Measurements from ENCODE around the gene NKTR. TPM values are rescaled to one million over a fixed set of nuclear protein-coding genes. Genes with fewer than 3 reads are reported as not detected.

Gene NKTR
- total and polyA plus RNA-seq, 2 of the 13 experiments (the other 11 are each of a cell fraction or from before 2014, with no cell fraction given), result 41.3 to 59.6 TPM

DNA sequence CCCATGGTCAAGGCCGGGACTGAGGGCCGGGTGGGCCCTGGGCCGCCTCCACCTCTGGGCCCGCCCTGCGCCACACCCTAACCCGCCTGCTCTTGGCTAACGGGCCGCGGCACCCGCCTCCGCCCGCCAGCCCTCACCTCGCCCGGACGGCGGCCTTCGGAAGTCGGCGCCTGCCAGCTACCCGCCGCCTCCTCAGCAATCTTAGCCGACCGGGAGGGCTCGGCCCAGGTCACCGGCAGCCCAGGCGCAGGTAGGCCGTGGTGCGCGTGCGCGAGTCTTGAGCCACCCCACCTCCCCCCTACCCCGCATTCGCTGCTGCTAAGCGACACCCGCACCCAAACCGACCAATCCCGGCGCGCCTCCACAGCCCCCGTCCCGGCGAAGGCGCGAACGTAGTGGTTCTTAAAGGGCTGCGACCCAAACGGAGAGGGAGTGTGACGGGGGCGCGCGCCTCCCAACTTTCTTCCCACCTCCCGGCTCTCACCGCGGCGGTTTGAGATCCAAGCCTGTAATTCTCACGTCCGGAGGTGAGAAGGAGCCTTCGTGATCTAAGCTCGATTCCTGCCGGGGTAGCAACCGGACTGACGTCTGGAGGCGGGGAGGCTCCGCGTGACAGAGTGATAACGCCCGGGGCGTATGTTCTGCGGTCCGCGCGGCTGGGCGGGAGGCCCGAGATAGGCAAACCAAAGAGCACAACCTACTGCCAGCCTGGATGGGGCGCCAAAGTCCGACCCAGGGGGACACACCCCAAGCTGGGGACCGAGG, 18.6 kb upstream of the NKTR start, which contains the start of gene SEC22C (continued):
- no peak for TF ChIP-seq MEIS2 (CRISPR knock-in tag; IDR thresholded peaks at IDR 0.05)
- TF ChIP-seq ZKSCAN8 (CRISPR knock-in tag; IDR thresholded peaks at IDR 0.05; ENCODE audit: borderline replicate concordance), result no peak
- TF ChIP-seq RBM39 (IDR thresholded peaks at IDR 0.05; ENCODE audit: low read depth, low read length, poor library complexity, severe bottlenecking), result peak; percentile 65
- TF ChIP-seq KLF6 (CRISPR knock-in tag; IDR thresholded peaks at IDR 0.05), result no peak; the same call in 1 of the 2 replicates
- no peak for TF ChIP-seq CAMTA2 (CRISPR knock-in tag; IDR thresholded peaks at IDR 0.05; ENCODE audit: borderline replicate concordance)
- TF ChIP-seq, protein P1, sequence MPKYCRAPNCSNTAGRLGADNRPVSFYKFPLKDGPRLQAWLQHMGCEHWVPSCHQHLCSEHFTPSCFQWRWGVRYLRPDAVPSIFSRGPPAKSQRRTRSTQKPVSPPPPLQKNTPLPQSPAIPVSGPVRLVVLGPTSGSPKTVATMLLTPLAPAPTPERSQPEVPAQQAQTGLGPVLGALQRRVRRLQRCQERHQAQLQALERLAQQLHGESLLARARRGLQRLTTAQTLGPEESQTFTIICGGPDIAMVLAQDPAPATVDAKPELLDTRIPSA (CRISPR knock-in tag; IDR thresholded peaks at IDR 0.05; ENCODE audit: borderline replicate concordance), result peak; percentile 79; the same call in 1 of the 2 replicates
- no peak for TF ChIP-seq ZBTB20 (CRISPR knock-in tag; IDR thresholded peaks at IDR 0.05; ENCODE audit: borderline replicate concordance, low read depth)
- no peak for TF ChIP-seq FOXM1 (CRISPR knock-in tag; IDR thresholded peaks at IDR 0.05)
- TF ChIP-seq, protein P2, sequence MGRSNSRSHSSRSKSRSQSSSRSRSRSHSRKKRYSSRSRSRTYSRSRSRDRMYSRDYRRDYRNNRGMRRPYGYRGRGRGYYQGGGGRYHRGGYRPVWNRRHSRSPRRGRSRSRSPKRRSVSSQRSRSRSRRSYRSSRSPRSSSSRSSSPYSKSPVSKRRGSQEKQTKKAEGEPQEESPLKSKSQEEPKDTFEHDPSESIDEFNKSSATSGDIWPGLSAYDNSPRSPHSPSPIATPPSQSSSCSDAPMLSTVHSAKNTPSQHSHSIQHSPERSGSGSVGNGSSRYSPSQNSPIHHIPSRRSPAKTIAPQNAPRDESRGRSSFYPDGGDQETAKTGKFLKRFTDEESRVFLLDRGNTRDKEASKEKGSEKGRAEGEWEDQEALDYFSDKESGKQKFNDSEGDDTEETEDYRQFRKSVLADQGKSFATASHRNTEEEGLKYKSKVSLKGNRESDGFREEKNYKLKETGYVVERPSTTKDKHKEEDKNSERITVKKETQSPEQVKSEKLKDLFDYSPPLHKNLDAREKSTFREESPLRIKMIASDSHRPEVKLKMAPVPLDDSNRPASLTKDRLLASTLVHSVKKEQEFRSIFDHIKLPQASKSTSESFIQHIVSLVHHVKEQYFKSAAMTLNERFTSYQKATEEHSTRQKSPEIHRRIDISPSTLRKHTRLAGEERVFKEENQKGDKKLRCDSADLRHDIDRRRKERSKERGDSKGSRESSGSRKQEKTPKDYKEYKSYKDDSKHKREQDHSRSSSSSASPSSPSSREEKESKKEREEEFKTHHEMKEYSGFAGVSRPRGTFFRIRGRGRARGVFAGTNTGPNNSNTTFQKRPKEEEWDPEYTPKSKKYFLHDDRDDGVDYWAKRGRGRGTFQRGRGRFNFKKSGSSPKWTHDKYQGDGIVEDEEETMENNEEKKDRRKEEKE (IDR thresholded peaks at IDR 0.05), result no peak
- 0 out of 2 replicates have a peak, but pooled peaks have one; percentile 12 for TF ChIP-seq ZNF143 (CRISPR knock-in tag; IDR thresholded peaks at IDR 0.05)
- TF ChIP-seq, protein P3, sequence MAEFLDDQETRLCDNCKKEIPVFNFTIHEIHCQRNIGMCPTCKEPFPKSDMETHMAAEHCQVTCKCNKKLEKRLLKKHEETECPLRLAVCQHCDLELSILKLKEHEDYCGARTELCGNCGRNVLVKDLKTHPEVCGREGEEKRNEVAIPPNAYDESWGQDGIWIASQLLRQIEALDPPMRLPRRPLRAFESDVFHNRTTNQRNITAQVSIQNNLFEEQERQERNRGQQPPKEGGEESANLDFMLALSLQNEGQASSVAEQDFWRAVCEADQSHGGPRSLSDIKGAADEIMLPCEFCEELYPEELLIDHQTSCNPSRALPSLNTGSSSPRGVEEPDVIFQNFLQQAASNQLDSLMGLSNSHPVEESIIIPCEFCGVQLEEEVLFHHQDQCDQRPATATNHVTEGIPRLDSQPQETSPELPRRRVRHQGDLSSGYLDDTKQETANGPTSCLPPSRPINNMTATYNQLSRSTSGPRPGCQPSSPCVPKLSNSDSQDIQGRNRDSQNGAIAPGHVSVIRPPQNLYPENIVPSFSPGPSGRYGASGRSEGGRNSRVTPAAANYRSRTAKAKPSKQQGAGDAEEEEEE (CRISPR knock-in tag; IDR thresholded peaks at IDR 0.05; ENCODE audit: borderline replicate concordance), result 0 out of 2 replicates have a peak, but pooled peaks have one; percentile 64
- TF ChIP-seq, protein P4, sequence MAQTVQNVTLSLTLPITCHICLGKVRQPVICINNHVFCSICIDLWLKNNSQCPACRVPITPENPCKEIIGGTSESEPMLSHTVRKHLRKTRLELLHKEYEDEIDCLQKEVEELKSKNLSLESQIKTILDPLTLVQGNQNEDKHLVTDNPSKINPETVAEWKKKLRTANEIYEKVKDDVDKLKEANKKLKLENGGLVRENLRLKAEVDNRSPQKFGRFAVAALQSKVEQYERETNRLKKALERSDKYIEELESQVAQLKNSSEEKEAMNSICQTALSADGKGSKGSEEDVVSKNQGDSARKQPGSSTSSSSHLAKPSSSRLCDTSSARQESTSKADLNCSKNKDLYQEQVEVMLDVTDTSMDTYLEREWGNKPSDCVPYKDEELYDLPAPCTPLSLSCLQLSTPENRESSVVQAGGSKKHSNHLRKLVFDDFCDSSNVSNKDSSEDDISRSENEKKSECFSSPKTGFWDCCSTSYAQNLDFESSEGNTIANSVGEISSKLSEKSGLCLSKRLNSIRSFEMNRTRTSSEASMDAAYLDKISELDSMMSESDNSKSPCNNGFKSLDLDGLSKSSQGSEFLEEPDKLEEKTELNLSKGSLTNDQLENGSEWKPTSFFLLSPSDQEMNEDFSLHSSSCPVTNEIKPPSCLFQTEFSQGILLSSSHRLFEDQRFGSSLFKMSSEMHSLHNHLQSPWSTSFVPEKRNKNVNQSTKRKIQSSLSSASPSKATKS (CRISPR knock-in tag; IDR thresholded peaks at IDR 0.05), result no peak
- peak; percentile 23; the same call in 1 of the 3 replicates for TF ChIP-seq MXI1 (IDR thresholded peaks at IDR 0.05; ENCODE audit: borderline replicate concordance, low read depth, low read length)
- TF ChIP-seq, protein P5, sequence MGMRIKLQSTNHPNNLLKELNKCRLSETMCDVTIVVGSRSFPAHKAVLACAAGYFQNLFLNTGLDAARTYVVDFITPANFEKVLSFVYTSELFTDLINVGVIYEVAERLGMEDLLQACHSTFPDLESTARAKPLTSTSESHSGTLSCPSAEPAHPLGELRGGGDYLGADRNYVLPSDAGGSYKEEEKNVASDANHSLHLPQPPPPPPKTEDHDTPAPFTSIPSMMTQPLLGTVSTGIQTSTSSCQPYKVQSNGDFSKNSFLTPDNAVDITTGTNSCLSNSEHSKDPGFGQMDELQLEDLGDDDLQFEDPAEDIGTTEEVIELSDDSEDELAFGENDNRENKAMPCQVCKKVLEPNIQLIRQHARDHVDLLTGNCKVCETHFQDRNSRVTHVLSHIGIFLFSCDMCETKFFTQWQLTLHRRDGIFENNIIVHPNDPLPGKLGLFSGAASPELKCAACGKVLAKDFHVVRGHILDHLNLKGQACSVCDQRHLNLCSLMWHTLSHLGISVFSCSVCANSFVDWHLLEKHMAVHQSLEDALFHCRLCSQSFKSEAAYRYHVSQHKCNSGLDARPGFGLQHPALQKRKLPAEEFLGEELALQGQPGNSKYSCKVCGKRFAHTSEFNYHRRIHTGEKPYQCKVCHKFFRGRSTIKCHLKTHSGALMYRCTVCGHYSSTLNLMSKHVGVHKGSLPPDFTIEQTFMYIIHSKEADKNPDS (CRISPR knock-in tag; IDR thresholded peaks at IDR 0.05), result 0 out of 2 replicates have a peak, but pooled peaks have one; percentile 63
- TF ChIP-seq ZFAT (CRISPR knock-in tag; conservative IDR thresholded peaks at IDR 0.05), result no peak
- TF ChIP-seq TEAD3 (CRISPR knock-in tag; optimal IDR thresholded peaks at IDR 0.05; ENCODE audit: borderline replicate concordance), result no peak
- TF ChIP-seq ZNF205 (CRISPR knock-in tag; IDR thresholded peaks at IDR 0.05), result no peak
- no peak for TF ChIP-seq SOX6 (IDR thresholded peaks at IDR 0.05)
- no peak; the same call in 1 of the 2 replicates for TF ChIP-seq SOX6 (CRISPR knock-in tag; IDR thresholded peaks at IDR 0.05)
